SK-N-SH (cell line): ENCODE measurements around the gene CNRIP1. TPM values are rescaled to one million over a fixed set of nuclear protein-coding genes. Genes with fewer than 3 reads are reported as not detected.

Source experiments
- CTCF ChIA-PET: fragments of 300-600, 350-600 bp; formaldehyde crosslinking; extraction: SDS; loops from one replicate; lab custom pipeline; 2021; lab: Yijun Ruan, JAX
- POLR2A ChIA-PET: fragments of 350-600 bp; sonication (Branson Sonifier 250); formaldehyde crosslinking; extraction: SDS; loops from one replicate; lab custom pipeline; 2020; ENCODE audit warnings: antibody characterized with exemption, inconsistent platforms; lab: Yijun Ruan, JAX
- DNase-seq: peaks from one replicate; pipeline ENCODE4 v3.0.0; 2012
- H2AFZ ChIP-seq: fragments of 200-600 bp; sonication (generic); 2 replicates; pipeline ENCODE4 v1.8.1; 2016; ENCODE audit warnings: antibody characterized with exemption, mild to moderate bottlenecking, low read depth
- H3F3A ChIP-seq: fragments of 200-600 bp; sonication (generic); replicated peaks from 2 replicates; pipeline ENCODE3; 2016; ENCODE audit warnings: antibody characterized with exemption, mild to moderate bottlenecking; ENCODE audit not compliant: insufficient read depth
- H3K27ac ChIP-seq, 2 experiments: fragments of 200-500 bp in 1 of 2; fragments of 200-600 bp in 1 of 2; sonication (Bioruptor generic) in 1 of 2; sonication (generic), shearing (Covaris generic) in 1 of 2; 2 replicates each; pipeline versions ENCODE4 v1.5.1 to v1.6.1; 2014 to 2016; ENCODE audit warnings: low read depth in 2 of 2, inconsistent platforms in 1 of 2, low read length in 1 of 2, mild to moderate bottlenecking in 1 of 2, mixed read lengths in 1 of 2
- H3K27me3 ChIP-seq: fragments of 200-600 bp; sonication (generic), shearing (Covaris generic); 2 replicates; pipeline ENCODE4 v1.6.1; 2016; ENCODE audit warnings: mixed run types; ENCODE audit not compliant: insufficient read depth
- H3K36me3 ChIP-seq, 2 experiments: fragments of 200-500 bp in 1 of 2; fragments of 200-600 bp in 1 of 2; sonication (Bioruptor generic) in 1 of 2; sonication (generic) in 1 of 2; replicated peaks in 1 of 2; 2 replicates each; pipeline versions ENCODE3 to v1.5.1; 2014 to 2016; ENCODE audit warnings: low read length in 1 of 2, mild to moderate bottlenecking in 1 of 2; ENCODE audit not compliant: insufficient read depth in 2 of 2, control insufficient read depth in 1 of 2
- H3K4me1 ChIP-seq, 2 experiments: fragments of 200-500 bp in 1 of 2; fragments of 200-600 bp in 1 of 2; sonication (Bioruptor generic) in 1 of 2; sonication (generic), shearing (Covaris generic) in 1 of 2; 2 replicates each; pipeline versions ENCODE4 v1.5.1 to v1.6.1; 2014 to 2016; ENCODE audit warnings: low read depth in 1 of 2, low read length in 1 of 2, mixed run types in 1 of 2; ENCODE audit not compliant: insufficient read depth in 2 of 2, control insufficient read depth in 1 of 2
- H3K4me2 ChIP-seq: fragments of 200-600 bp; sonication (generic), shearing (Covaris generic); 2 replicates; pipeline ENCODE4 v1.6.1; 2017; ENCODE audit warnings: mixed run types
- H3K4me3 ChIP-seq, 2 experiments: fragments of 200-500 bp in 1 of 2; fragments of 200-600 bp in 1 of 2; sonication (Bioruptor generic) in 1 of 2; sonication (generic), shearing (Covaris generic) in 1 of 2; 2 replicates each; pipeline versions ENCODE4 v1.5.1 to v1.8.1; 2014 to 2016; ENCODE audit warnings: low read depth in 2 of 2, inconsistent platforms in 1 of 2, low read length in 1 of 2, mild to moderate bottlenecking in 1 of 2, mixed read lengths in 1 of 2, moderate library complexity in 1 of 2
- H3K79me2 ChIP-seq: fragments of 200-600 bp; sonication (generic); 2 replicates; pipeline ENCODE4 v1.8.1; 2017; ENCODE audit warnings: mild to moderate bottlenecking; ENCODE audit not compliant: insufficient read depth
- H3K9ac ChIP-seq: fragments of 200-600 bp; sonication (generic); 2 replicates; pipeline ENCODE4 v1.6.1; 2017; ENCODE audit warnings: mixed run types
- H3K9me2 ChIP-seq: fragments of 200-600 bp; sonication (generic); 2 replicates; pipeline ENCODE4 v1.6.1; 2017; ENCODE audit warnings: mixed run types
- H3K9me3 ChIP-seq: fragments of 200-600 bp; sonication (generic); 2 replicates; pipeline ENCODE4 v1.6.1; 2017; ENCODE audit warnings: mixed run types, mild to moderate bottlenecking, moderate library complexity
- H4K20me1 ChIP-seq: fragments of 200-600 bp; sonication (generic); 2 replicates; pipeline ENCODE4 v1.6.1; 2017; ENCODE audit warnings: mild to moderate bottlenecking, mixed run types; ENCODE audit not compliant: insufficient read depth
- ELF1 ChIP-seq: IDR thresholded peaks from 2 replicates; pipeline ENCODE4 v1.4.0; 2012
- EZH2phosphoT487 ChIP-seq: fragments of 200-600 bp; sonication (generic); IDR thresholded peaks from 2 replicates; pipeline ENCODE4 v1.6.1; 2017; ENCODE audit warnings: low read depth, mixed run types, mild to moderate bottlenecking, antibody characterized with exemption, moderate library complexity, borderline replicate concordance
- FOSL2 ChIP-seq: IDR thresholded peaks from 2 replicates; pipeline ENCODE4 v1.4.0; 2012; ENCODE audit warnings: low read depth, mild to moderate bottlenecking, moderate library complexity, borderline replicate concordance
- FOXJ3 ChIP-seq: sonication (generic); formaldehyde crosslinking; IDR thresholded peaks from 2 replicates; pipeline ENCODE4 v1.5.1; 2020; ENCODE audit warnings: mild to moderate bottlenecking, missing genetic modification reagents
- GATA2 ChIP-seq: sonication (generic); formaldehyde crosslinking; IDR thresholded peaks from 2 replicates; pipeline ENCODE4 v1.5.0; 2020; ENCODE audit warnings: mild to moderate bottlenecking, missing genetic modification reagents
- JUND ChIP-seq: IDR thresholded peaks from 2 replicates; pipeline ENCODE4 v1.4.0; 2012
- MEF2A ChIP-seq: IDR thresholded peaks from 2 replicates; pipeline ENCODE4 v1.4.0; 2012; ENCODE audit warnings: low read depth, borderline replicate concordance
- NFIC ChIP-seq: IDR thresholded peaks from 2 replicates; pipeline ENCODE4 v1.4.0; 2012; ENCODE audit warnings: borderline replicate concordance
- NRF1 ChIP-seq: IDR thresholded peaks from 2 replicates; pipeline ENCODE4 v1.6.1; 2012; ENCODE audit warnings: low read depth, mild to moderate bottlenecking, low read length
- PBX3 ChIP-seq: IDR thresholded peaks from 2 replicates; pipeline ENCODE4; 2012
- REST ChIP-seq: IDR thresholded peaks from 2 replicates; pipeline ENCODE4 v1.6.1; 2012; ENCODE audit warnings: mild to moderate bottlenecking, low read depth, low read length, moderate library complexity
- RXRA ChIP-seq: IDR thresholded peaks from 2 replicates; pipeline ENCODE4 v1.4.0; 2012; ENCODE audit warnings: low read depth, mild to moderate bottlenecking, borderline replicate concordance
- SMC3 ChIP-seq: IDR thresholded peaks from 2 replicates; pipeline ENCODE4 v1.6.1; 2012; ENCODE audit warnings: low read depth, low read length, improper control_type of control experiment
- TEAD4 ChIP-seq: IDR thresholded peaks from 2 replicates; pipeline ENCODE4 v1.4.0; 2012; ENCODE audit warnings: mild to moderate bottlenecking, borderline replicate concordance; ENCODE audit not compliant: insufficient read depth
- YY1 ChIP-seq: IDR thresholded peaks from 2 replicates; pipeline ENCODE4 v1.4.0; 2012; ENCODE audit warnings: low read depth, mild to moderate bottlenecking
- WGBS: methylation state at CpG from one replicate; pipeline ENCODE4 v1.1.6; 2017; ENCODE audit warnings: low lambda C conversion rate; 5-methylcytosine and 5-hydroxymethylcytosine counted together
- polyA plus RNA-seq, 3 experiments: library from polyadenylated mRNA; depleted of rRNA; stranded (reverse); fragments of >200 nt; gene quantifications; 2 replicates each; pipeline ENCODE4 v1.2.3, GENCODE V29; 2012
- TF ChIP-seq, protein P1 (sequence below): fragments of 200-600 bp; sonication (generic); IDR thresholded peaks from 2 replicates; pipeline ENCODE4 v1.6.1; 2017; ENCODE audit warnings: antibody characterized with exemption, mild to moderate bottlenecking, moderate library complexity
- TF ChIP-seq, protein P2 (sequence below): IDR thresholded peaks from 2 replicates; pipeline ENCODE4 v1.4.0; 2012; ENCODE audit warnings: low read depth, borderline replicate concordance
- TF ChIP-seq, protein P3 (sequence below): IDR thresholded peaks from 2 replicates; pipeline ENCODE4 v1.4.0; 2012; ENCODE audit warnings: low read depth, borderline replicate concordance
- TF ChIP-seq, protein P4 (sequence below): fragments of 150-350 bp; IDR thresholded peaks from 2 replicates; pipeline ENCODE4 v1.6.1; 2017; ENCODE audit warnings: antibody characterized with exemption, low read length, low read depth, borderline replicate concordance

CNRIP1 gene
- polyA plus RNA-seq, 1 of the 3 experiments (the other 2 are of a cell fraction), result 55.5 TPM

- TF ChIP-seq REST, result no peak
- TF ChIP-seq ELF1, result no peak
- no peak for TF ChIP-seq JUND
- TF ChIP-seq, protein P1, sequence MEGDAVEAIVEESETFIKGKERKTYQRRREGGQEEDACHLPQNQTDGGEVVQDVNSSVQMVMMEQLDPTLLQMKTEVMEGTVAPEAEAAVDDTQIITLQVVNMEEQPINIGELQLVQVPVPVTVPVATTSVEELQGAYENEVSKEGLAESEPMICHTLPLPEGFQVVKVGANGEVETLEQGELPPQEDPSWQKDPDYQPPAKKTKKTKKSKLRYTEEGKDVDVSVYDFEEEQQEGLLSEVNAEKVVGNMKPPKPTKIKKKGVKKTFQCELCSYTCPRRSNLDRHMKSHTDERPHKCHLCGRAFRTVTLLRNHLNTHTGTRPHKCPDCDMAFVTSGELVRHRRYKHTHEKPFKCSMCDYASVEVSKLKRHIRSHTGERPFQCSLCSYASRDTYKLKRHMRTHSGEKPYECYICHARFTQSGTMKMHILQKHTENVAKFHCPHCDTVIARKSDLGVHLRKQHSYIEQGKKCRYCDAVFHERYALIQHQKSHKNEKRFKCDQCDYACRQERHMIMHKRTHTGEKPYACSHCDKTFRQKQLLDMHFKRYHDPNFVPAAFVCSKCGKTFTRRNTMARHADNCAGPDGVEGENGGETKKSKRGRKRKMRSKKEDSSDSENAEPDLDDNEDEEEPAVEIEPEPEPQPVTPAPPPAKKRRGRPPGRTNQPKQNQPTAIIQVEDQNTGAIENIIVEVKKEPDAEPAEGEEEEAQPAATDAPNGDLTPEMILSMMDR, result no peak; the same call in 1 of the 2 replicates
- no peak for TF ChIP-seq FOSL2
- no peak for TF ChIP-seq RXRA
- TF ChIP-seq, protein P2, sequence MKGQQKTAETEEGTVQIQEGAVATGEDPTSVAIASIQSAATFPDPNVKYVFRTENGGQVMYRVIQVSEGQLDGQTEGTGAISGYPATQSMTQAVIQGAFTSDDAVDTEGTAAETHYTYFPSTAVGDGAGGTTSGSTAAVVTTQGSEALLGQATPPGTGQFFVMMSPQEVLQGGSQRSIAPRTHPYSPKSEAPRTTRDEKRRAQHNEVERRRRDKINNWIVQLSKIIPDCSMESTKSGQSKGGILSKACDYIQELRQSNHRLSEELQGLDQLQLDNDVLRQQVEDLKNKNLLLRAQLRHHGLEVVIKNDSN, result no peak
- TF ChIP-seq NFIC, result no peak
Measured at GRCh38 chr2:68294187-68294586, 25.6 kb downstream of the CNRIP1 start (continued).

DNA sequence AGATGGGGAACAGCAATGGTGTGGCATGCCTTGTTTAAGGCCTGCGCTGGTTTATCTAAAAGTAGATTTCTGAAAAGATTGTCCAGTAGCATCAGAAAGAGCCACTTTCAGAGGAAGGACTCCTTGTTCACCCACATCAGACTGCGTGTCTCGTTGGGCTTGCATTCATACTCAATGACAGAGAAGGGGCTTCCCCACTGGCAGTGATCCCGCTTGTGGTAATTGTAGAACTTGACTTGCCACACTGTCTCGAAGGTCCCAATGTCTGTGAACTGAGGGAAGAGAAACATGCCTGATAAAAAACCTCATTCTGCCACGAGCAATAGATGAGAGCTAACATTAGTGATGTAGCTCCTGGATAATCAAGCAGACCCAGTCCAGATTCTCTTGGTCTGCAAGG lies 26.0 kb downstream of the CNRIP1 start:
- no peaks in the 10 kb centered on the region for H4K20me1 ChIP-seq
- 80% methylated on average over 6 of the region's 6 CpGs for WGBS
- POLR2A ChIA-PET, result interaction anchor here (1.8 kb wide), 1 partner anchor 25 kb away, joined by 5 read pairs; the partner anchor contains the start of gene CNRIP1
- H3K36me3 ChIP-seq, result peaks cover 4% of the 10 kb centered on the region in 2 experiments
- no peak overlapping the region for H3K9ac ChIP-seq
- H3K27me3 ChIP-seq, result no peaks in the 10 kb centered on the region
- H3K27ac ChIP-seq, result no peak overlapping the region
- no peak overlapping the region for H3K4me2 ChIP-seq
- no peaks in the 10 kb centered on the region for H3F3A ChIP-seq
- no peaks in the 10 kb centered on the region; a peak in 1 of 4 replicates for H3K4me1 ChIP-seq
- H3K9me2 ChIP-seq, result no peaks in the 10 kb centered on the region
- H3K9me3 ChIP-seq, result no peaks in the 10 kb centered on the region
- no peak overlapping the region for H3K4me3 ChIP-seq
- DNase-seq, result no peak
- no peak for TF ChIP-seq NRF1
- no peak for TF ChIP-seq FOSL2
- TF ChIP-seq TEAD4, result no peak
- no peak for TF ChIP-seq GATA2 (CRISPR knock-in tag)
- TF ChIP-seq FOXJ3 (CRISPR knock-in tag), result no peak
- TF ChIP-seq PBX3, result no peak
- no peak for TF ChIP-seq MEF2A
- TF ChIP-seq, protein P3, sequence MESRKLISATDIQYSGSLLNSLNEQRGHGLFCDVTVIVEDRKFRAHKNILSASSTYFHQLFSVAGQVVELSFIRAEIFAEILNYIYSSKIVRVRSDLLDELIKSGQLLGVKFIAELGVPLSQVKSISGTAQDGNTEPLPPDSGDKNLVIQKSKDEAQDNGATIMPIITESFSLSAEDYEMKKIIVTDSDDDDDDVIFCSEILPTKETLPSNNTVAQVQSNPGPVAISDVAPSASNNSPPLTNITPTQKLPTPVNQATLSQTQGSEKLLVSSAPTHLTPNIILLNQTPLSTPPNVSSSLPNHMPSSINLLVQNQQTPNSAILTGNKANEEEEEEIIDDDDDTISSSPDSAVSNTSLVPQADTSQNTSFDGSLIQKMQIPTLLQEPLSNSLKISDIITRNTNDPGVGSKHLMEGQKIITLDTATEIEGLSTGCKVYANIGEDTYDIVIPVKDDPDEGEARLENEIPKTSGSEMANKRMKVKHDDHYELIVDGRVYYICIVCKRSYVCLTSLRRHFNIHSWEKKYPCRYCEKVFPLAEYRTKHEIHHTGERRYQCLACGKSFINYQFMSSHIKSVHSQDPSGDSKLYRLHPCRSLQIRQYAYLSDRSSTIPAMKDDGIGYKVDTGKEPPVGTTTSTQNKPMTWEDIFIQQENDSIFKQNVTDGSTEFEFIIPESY, result no peak
- TF ChIP-seq, protein P2, result no peak
- no peak for TF ChIP-seq SMC3
- no peak for TF ChIP-seq NFIC
- no peak for TF ChIP-seq JUND
- TF ChIP-seq, protein P4, sequence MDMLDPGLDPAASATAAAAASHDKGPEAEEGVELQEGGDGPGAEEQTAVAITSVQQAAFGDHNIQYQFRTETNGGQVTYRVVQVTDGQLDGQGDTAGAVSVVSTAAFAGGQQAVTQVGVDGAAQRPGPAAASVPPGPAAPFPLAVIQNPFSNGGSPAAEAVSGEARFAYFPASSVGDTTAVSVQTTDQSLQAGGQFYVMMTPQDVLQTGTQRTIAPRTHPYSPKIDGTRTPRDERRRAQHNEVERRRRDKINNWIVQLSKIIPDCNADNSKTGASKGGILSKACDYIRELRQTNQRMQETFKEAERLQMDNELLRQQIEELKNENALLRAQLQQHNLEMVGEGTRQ, result no peak
- TF ChIP-seq ELF1, result no peak
- TF ChIP-seq YY1, result no peak
- no peak for TF ChIP-seq EZH2phosphoT487
- TF ChIP-seq, all 33 proteins: peak for 0
- CTCF ChIA-PET, result interaction anchor here (0.8 to 6.1 kb wide), 5 partner anchors 9 to 172 kb away, joined by 3 to 51 read pairs (median 15); no protein-coding TSS in a partner anchor
- H3K79me2 ChIP-seq, result no peaks in the 10 kb centered on the region
- H2AFZ ChIP-seq, result no peak overlapping the region
